Measurements from ENCODE around the gene PHACTR4.
A peak's percentile ranks its signal among the peaks of the same experiment; 100 is the strongest.

DNA sequence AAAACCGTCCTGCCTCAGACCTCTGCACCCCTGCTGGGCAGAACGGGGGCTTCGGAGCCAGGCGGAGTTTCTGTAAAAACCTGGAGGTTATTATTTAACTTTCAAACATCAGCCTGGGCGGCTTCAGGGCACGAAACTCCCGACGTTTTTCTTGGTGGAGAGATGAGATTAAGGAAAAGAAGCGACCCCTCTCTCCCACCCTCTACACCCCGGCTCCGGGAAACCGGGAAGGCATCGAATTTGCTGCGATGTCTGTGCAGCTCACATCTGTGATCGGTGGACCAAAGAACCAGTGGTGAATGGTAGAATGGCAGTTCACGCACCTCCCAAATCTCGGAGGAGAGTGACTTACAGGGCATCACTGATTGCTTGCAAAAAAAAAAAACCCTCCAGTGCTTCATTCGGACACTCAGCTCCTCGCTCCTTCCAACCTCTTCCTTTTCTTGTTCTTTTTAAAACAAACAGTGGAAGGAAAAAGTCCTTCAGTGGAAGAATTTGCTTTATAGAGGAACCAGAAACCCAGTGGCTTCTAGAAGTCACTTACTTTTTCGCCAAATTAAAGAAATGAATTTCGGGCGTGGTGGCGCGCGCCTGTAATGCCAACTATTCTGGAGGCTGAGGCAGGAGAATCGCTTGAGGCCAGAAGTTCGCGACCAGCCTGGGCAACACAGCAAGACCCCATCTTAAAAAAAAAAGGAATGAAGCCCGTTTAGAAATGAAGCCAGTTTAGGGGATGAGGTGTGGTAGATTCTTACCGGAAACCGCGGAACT, 884 bp downstream of the PHACTR4 start:
- TF ChIP-seq, protein P1, sequence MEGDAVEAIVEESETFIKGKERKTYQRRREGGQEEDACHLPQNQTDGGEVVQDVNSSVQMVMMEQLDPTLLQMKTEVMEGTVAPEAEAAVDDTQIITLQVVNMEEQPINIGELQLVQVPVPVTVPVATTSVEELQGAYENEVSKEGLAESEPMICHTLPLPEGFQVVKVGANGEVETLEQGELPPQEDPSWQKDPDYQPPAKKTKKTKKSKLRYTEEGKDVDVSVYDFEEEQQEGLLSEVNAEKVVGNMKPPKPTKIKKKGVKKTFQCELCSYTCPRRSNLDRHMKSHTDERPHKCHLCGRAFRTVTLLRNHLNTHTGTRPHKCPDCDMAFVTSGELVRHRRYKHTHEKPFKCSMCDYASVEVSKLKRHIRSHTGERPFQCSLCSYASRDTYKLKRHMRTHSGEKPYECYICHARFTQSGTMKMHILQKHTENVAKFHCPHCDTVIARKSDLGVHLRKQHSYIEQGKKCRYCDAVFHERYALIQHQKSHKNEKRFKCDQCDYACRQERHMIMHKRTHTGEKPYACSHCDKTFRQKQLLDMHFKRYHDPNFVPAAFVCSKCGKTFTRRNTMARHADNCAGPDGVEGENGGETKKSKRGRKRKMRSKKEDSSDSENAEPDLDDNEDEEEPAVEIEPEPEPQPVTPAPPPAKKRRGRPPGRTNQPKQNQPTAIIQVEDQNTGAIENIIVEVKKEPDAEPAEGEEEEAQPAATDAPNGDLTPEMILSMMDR (IDR thresholded peaks at IDR 0.05) = peak in 5 of 6 experiments; percentile 7 to 31 (median 23)
- TF ChIP-seq POLR2A (IDR thresholded peaks at IDR 0.05) = no peak
